Activated T-helper 1 cell treated with Interleukin-2 at 50 U/mL for 16 hours (primary cell): Measurements from ENCODE around the gene FBXL7.
"Not testable (repeated sequence)": the region's sequence is repeated elsewhere in the genome, so short reads cannot be mapped to it uniquely, and the experiment has no call there.

Source experiments
- DNase-seq: peaks from one replicate; pipeline ENCODE4 v3.0.0-alpha.2; 2020; ENCODE audit warnings: low read depth

FBXL7 gene

DNA sequence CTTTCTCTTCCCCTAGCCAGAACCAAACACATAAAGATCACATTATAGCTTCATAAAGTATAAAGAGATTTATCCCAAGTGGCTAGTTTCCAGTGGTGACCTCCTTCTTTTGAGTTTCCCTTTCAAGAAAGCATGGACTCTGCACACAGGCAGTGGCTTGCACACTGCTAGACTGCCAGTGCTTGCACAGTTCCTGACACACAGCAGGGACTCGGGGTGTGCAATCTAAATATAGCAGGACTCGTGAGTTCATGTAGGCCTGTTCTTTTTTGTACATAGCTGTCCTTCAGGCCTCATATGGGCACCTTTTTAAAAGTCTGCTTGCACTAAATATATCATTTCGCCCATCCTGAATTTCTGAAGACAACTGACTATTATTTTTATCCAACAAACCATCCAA is 308.6 kb downstream of the FBXL7 start:
- DNase-seq: no peak

DNA sequence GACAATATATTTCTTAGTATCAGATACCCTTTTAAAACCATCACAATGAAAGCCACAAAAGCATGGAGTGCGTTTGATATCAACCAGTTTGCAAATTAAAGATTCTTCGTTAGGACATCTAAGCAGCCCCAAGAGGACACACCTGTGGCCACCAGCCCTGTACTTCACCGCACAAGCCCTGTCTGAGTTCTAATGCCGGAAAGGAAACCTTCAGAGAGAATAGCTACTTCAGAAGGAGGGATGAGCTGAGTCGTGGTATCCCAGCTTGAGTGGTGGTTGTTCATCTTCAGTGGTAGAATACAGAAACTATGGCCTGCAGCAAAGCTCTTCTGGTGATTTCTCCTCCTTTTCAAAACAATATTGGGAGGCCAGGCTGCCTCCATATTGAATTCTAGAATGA is 319.6 kb downstream of the FBXL7 start:
- no peak for DNase-seq

DNA sequence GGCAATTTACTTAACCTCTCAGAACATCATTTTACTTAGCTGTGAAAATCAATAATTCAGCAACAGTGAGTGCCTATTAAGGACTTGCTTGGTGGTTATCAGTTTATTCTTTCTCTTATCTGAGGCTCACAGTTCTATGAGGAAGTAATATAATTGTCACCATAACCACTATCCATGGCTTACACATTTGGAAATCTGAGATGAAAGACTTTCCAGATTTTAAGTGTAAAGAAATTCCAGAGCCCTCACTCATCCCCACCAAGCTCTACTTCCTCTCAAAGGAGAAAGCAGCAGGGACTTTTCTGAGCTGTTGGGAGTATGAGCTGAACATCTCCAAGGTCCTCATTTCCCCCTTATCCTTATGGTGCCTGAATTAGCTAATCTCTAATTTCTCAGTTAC is 321.5 kb downstream of the FBXL7 start:
- DNase-seq: no peak

GRCh38 chr5:15823398-15823797 is 323.4 kb downstream of the FBXL7 start:
- DNase-seq: no peak

- no peak for DNase-seq
Measured at GRCh38 chr5:15827741-15828140, 327.8 kb downstream of the FBXL7 start.

DNA sequence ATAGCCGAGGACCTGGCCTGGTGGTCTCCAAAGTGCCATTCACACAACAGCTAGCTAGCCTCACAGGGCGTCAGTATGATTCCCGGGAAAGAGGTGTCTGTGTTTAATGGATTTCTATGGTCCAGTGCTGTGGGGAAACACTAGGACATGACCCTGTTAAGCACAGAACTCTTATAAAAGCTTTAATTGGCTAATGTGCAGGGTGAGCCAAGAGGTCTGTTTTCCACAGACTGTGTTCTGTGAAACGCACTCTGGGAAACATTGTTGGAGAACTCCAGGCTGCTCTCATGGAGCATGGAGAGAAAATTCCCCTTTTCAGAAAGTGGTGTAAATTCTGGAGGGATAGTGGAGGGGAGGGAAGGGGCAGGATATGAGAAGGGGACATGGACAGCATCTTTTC is 331.4 kb downstream of the FBXL7 start:
- DNase-seq: no peak

- DNase-seq: no peak
Measured at GRCh38 chr5:15833365-15833764, 333.4 kb downstream of the FBXL7 start.

- no peak for DNase-seq
Measured at GRCh38 chr5:15834596-15835245, 334.7 kb downstream of the FBXL7 start.

DNA sequence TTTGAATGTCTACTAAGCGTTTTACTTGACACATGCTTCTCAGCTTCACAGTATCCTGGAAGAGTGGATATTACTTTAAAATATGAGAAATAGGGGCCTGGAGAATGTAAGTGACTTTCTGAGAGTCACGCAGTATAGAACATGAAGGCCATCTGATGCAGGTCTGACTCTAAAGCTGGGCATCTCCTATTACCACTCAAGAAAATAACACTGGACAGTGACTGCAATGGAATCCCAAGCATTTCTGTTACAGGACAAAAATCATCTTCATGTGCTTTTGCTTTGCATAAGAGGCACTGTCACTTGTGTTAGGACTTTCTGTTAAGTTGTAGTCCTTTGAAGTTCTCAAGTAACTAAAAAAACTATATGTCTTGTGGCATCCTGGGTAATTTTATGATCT is 335.5 kb downstream of the FBXL7 start:
- DNase-seq: no peak

GRCh38 chr5:15837551-15838289 is 337.7 kb downstream of the FBXL7 start:
- DNase-seq: no peak

- DNase-seq: no peak
Measured at GRCh38 chr5:15844253-15844652, 344.3 kb downstream of the FBXL7 start.

DNA sequence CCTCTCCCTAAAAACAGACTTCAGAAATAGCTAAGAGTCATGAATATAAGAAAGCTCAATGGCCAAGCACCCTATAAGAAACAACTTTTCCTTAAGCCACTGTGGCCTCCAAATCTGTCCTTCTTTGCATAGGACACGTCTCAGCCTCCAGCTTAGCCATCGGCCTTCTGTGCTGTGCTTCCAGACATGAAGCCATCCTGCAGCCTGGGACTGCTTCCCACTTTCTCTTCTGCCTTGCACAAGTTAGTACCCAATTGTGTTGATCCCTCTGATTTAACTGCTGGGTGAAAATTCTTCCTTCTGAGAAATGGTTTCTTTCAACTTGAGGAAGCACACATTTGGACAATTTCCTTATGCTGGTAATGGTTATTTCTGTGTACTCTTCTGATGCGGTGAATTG is 344.9 kb downstream of the FBXL7 start:
- DNase-seq: no peak

- no peak for DNase-seq
Measured at GRCh38 chr5:15850536-15850935, 350.6 kb downstream of the FBXL7 start.

- no peak for DNase-seq
Measured at GRCh38 chr5:15850939-15851341, 351.0 kb downstream of the FBXL7 start.

DNA sequence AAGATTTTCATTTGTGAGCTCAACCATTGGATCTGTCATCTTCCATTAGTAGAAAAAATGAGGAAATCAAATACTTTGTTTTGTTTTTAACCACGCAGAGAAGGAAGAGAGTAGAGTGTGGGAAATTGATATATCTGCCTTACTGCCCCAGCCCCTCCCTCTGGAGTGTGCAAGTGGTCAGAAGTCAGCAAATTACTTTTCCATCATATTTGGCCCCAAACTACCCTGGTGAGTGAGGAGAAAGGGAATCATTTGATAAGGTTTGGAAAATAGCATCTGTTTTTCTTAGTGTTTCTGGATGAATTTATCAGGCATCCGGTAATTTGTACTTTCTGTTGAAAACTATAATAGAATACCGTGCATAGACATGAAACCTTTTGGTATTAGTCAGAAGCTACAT is 352.2 kb downstream of the FBXL7 start:
- DNase-seq: no peak

DNA sequence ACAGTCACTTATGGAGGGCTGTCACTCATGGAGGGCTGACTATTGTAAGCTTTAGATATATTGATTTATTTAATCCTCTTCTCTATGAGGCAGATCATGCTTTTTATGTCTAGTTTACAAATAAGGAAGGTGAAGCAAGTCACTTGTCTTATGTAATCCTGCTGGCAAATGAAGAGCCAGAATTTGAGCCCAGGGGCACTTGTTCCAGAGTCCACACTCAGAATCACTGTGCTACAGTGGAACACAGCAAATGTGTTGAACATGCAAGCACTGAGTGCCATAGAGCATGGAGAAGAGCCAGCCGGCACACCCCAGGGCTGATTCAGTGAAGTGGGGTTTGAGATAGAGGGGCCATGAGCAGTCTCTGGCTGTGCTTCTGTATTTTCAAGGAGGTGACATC is 353.0 kb downstream of the FBXL7 start:
- no peak for DNase-seq

DNA sequence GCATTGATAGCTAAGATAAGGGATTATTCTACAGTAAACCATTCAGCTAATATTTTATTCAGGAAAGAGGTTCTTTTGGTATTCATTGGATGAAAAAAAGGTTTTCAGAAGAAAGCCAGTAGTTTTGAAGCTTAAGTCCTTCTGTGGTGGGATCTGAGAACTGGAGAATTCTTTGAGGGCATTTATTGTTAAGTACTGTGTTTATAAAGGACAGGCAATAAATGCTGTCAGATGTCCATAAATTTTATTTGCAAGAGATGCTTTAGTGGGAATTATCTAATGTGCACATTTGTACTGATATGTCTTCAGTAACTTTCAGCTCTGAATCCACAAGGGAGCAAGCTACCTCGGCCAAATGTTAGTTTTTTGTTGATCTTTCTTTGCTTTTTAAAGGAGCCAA is 358.3 kb downstream of the FBXL7 start:
- no peak for DNase-seq

GRCh38 chr5:15864536-15865215 is 364.7 kb downstream of the FBXL7 start:
- DNase-seq: no peak

DNA sequence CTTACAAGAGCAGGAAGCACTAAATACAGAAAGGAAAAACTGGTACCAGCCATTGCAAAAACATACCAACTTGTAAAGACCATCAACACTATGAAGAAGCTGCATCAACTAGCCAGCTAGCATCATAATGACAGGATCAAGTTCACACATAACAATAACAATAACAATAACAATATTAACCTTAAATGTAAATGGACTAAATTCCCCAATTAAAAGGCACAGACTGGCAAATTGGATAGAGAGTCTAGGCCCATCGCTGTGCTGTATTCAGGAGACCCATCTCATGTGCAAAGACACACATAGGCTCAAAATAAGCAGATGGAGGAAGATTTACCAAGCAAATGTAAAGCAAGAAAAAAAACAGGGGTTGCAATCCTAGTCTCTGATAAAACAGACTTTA is 372.3 kb downstream of the FBXL7 start:
- DNase-seq: not testable (repeated sequence)

- no peak for DNase-seq
Measured at GRCh38 chr5:15877914-15878313, 377.9 kb downstream of the FBXL7 start.

DNA sequence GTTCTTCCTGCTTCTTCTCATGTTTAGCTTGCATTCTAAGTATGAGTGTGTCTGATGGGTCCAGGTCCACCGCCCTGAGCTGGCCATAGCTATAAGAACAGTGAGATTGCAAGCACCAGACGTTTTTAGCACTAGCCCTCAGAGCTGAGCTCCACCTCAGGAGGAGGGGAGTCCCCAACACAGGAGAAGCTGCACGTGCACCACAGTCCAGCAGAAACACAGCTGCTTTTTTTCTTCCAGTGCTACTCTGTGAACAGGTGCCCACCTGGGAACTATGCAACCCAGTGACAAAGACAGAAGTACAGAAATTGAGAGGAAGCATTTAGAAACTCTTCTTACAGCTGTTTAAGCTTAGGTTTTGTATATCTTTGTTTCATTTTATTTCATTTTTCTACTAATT is 380.2 kb downstream of the FBXL7 start:
- DNase-seq: no peak

DNA sequence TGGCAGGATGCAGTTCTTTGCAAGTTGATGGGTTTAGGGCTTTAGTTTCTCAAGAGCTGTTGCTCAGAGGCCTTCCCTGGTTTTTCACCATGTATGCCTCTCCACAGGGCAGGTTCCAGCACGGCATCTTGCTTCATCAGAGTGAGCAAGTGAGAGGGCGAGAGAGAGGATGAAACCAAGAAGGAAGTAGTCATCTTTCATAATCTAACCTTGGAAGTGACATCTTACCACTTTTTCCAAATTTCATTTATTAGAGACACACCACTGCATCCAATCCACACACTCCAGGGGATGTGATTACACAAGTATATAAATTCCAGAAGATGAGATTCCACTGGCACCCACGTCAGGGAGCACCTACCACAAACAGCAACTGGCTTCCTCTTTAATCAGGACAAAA is 385.2 kb downstream of the FBXL7 start:
- DNase-seq: no peak

DNA sequence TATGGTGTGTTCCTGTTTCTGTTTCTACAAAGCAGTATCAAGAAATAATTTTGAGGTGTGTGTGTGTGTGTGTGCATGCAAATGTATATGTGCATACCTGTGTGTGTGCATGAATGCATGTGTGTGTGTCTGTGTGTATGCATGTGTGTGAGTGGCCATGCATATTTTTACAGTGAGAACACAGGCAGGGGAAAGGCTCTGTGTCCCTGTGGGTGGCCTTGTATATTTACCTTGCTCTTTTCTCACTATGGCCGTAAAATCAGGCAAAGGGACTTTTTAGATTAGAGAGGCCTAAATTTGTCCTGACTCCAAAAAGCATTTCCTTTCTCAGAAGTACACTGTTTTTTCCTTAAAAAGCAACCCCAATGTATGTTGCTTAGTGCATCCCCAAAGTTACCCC is 386.2 kb downstream of the FBXL7 start:
- no peak for DNase-seq
